Activated CD8-positive, alpha-beta memory T cell treated with anti-CD3 and anti-CD28 coated beads for 48 hours (primary cell): ENCODE data around the gene SRGAP2C.
"Not testable (repeated sequence)": the region's sequence is repeated elsewhere in the genome, so short reads cannot be mapped to it uniquely, and the experiment has no call there.

ENCODE experiments used
- DNase-seq, 3 experiments: peaks; one replicate each; pipeline ENCODE4 v3.0.0-alpha.2; 2020; ENCODE audit warnings: low read depth in 2 of 3, low spot score in 2 of 3

SRGAP2C gene

GRCh38 chr1:121414905-121415304 lies 230.1 kb downstream of the SRGAP2C start:
- DNase-seq = no peak

DNA sequence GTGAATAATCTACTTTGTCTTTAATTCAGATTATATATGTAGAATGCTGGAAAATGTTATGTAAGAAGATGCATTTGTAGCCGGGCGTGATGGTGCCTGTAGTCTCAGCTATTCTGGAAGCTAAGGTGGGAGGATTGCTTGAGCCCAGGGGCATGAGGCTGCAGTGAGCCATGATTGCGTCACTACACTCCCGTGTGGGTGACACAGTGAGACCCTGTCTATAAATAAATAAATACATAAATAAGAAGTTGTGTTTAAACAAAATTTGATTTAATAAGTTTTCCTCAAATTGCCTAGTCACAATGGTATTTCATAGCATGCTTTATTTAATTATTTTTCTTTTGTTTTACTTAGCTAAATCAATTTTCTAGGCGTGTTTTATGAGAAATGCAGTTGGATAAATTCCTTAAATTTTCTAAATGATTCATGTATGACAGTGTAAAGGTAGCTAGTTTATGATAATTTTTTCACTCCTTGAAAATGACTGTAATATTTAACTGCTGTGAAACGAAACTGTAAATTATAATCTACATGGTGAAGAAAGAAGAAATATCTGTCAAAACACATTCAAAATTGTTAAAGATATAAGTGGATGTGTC lies 232.6 kb downstream of the SRGAP2C start:
- DNase-seq = no peak

GRCh38 chr1:121418369-121419049 lies 233.7 kb downstream of the SRGAP2C start:
- no peak for DNase-seq

DNA sequence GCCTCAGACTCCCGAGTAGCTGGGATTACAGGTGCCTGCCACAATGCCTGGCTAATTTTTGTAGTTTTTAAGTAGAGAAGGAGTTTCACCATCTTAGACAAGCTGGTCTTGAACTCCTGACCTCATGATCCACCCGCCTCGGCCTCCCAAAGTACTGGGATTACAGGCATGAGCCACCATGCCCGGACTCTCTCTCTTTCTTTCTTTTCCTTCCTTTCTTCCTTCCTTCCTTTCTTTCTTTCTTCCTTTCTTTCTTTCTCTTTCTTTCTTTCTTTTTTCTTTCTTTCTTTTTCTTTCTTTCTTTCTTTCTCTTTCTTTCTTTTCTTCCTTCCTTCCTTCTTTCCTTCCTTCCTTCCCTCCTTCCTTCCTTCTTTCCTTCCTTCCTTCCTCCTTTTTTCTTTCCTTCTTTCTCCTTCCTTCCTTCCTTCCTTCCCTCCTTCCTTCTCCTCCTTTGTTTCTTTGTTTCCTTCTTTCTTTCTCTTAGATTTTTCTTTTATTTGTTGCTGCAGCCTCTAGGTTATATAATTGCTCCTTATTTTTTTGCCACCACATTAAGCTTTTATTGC lies 234.4 kb downstream of the SRGAP2C start:
- not testable (repeated sequence) for DNase-seq

DNA sequence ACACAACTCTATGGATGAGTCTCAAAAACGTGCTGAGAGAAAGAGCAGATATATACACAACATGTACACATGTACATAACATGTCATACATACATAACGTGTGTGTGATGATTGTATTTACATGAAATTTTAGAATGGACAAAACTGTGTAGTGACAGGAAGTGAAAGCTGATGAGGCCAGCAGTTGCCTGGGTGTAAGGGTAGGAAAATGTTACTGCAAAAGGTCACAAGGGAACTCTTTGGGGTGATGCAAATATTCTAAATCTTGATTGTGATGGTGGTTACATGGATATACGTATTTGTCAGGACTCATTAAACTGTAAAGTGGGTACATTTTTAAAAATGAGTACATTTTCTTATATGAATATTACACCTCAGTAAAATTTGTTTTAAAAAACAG lies 236.7 kb downstream of the SRGAP2C start:
- DNase-seq = not testable (repeated sequence)

GRCh38 chr1:121423956-121424355 lies 239.2 kb downstream of the SRGAP2C start:
- not testable (repeated sequence) for DNase-seq

GRCh38 chr1:121433517-121433916 lies 248.7 kb downstream of the SRGAP2C start:
- not testable (repeated sequence) for DNase-seq

DNA sequence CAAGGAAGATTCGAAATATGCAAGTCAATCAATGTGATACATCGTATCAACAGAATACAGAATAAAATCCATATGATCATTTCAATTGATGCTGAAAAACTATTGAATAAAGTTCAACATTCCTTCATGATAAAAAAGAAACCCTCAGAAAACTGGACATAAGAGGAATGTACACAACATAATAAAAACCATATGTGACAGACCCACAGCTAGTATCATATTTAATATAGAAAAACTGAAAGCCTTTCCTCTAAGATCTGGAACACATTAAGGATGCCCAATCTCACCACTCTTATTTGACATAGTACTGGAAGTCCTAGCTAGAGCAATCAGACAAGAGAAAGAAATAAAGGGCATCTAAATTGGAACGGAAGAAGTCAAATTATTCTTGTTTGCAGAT lies 254.1 kb downstream of the SRGAP2C start:
- not testable (repeated sequence) for DNase-seq

GRCh38 chr1:121440993-121441392 lies 256.2 kb downstream of the SRGAP2C start:
- no peak for DNase-seq
